OCI-LY7 (cell line): ENCODE data around the gene KRTAP5-7.

ENCODE experiments used
- EZH2phosphoT487 ChIP-seq: fragments of 200-600 bp; sonication (generic); IDR thresholded peaks from 2 replicates; pipeline ENCODE4 v1.6.1; 2018; ENCODE audit warnings: low read depth, borderline replicate concordance, mild to moderate bottlenecking, mixed run types, antibody characterized with exemption, low read length, moderate library complexity, mixed read lengths
- TF ChIP-seq, protein P1 (sequence below): fragments of 200-600 bp; sonication (generic); conservative IDR thresholded peaks from 2 replicates; pipeline ENCODE4 v1.5.1; 2014; ENCODE audit warnings: mild to moderate bottlenecking, antibody characterized with exemption, low read length, moderate library complexity, mixed read lengths

DNA sequence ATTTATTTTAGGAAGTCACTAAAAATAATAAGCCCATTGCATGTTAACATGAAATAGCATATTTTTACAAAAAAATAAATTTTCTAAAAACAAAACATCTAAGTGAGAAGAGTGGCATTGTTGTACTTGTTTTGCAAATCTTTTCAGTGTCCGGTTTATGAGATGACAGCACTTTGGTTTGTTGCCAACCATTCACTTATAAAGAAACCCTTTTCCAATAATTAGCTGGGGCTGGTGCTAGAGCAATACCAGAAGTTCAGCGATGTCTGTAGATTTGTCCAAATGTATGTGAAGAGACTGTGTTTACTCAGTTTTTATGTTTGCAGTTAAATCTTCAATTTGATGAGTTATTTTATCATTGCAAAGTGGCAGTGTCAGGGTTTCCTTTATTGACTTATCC lies 22.1 kb upstream of the KRTAP5-7 start:
- TF ChIP-seq, protein P1, sequence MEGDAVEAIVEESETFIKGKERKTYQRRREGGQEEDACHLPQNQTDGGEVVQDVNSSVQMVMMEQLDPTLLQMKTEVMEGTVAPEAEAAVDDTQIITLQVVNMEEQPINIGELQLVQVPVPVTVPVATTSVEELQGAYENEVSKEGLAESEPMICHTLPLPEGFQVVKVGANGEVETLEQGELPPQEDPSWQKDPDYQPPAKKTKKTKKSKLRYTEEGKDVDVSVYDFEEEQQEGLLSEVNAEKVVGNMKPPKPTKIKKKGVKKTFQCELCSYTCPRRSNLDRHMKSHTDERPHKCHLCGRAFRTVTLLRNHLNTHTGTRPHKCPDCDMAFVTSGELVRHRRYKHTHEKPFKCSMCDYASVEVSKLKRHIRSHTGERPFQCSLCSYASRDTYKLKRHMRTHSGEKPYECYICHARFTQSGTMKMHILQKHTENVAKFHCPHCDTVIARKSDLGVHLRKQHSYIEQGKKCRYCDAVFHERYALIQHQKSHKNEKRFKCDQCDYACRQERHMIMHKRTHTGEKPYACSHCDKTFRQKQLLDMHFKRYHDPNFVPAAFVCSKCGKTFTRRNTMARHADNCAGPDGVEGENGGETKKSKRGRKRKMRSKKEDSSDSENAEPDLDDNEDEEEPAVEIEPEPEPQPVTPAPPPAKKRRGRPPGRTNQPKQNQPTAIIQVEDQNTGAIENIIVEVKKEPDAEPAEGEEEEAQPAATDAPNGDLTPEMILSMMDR = no peak
- TF ChIP-seq EZH2phosphoT487 = no peak
